ENCODE measurements around the gene AZU1. TPM values are rescaled to one million over a fixed set of nuclear protein-coding genes. Genes with fewer than 3 reads are reported as not detected.

The AZU1 gene
- total RNA-seq, 2 donors from 2014 or later: 2.5 to 3.7 TPM

GRCh38 chr19:821231-821824 is 6.3 kb upstream of the AZU1 start:
- Mint-ChIP-seq H3K4me3 (peak overlapping the region; percentile 63), H3K27me3 (ENCODE audit: insufficient read depth) (no peaks in the 10 kb centered on the region), H3K27ac (no peak overlapping the region), H3K9me3 (no peaks in the 10 kb centered on the region), H3K36me3 (ENCODE audit: low read depth) (peaks cover 8% of the 10 kb centered on the region), H3K4me1 (peaks cover 3% of the 10 kb centered on the region)
- no peaks in the 10 kb centered on the region for H3K9me3 ChIP-seq (ENCODE audit: control insufficient read depth, low read length)
- H3K27ac ChIP-seq (ENCODE audit: low read depth, low read length): peak overlapping the region; percentile 85
- no peaks in the 10 kb centered on the region for H3K4me1 ChIP-seq (ENCODE audit: control insufficient read depth, insufficient read depth, low read length)
- peak overlapping the region; percentile 53 for H3K9ac ChIP-seq (ENCODE audit: extremely low read depth, low read length, poor library complexity, severe bottlenecking)
- peak overlapping the region; percentile 60 for H3K4me3 ChIP-seq (ENCODE audit: low read length)
- WGBS, 2 experiments (ENCODE audit: insufficient coverage in 1 of 2, insufficient read length in 1 of 2): 0% methylated on average over 5 to 53 of the region's 64 CpGs
- peak; percentile 83 for DNase-seq
- H3K36me3 ChIP-seq (ENCODE audit: control insufficient read depth, insufficient read depth, low read length): no peaks in the 10 kb centered on the region
- no peaks in the 10 kb centered on the region for H3K27me3 ChIP-seq (ENCODE audit: control insufficient read depth, insufficient read depth, low read length, poor library complexity, severe bottlenecking)
- no peak for TF ChIP-seq CTCF (conservative IDR thresholded peaks at IDR 0.05)

GRCh38 chr19:821825-822503 is 5.7 kb upstream of the AZU1 start, which contains the start of gene PLPPR3:
Gene PLPPR3, minus strand, starts transcription at chr19:821955. Its CDS starts 396 bp downstream, at chr19:821559.
- Histone ChIP-seq H3K4me1 (ENCODE audit: control insufficient read depth, insufficient read depth, low read length) (no peaks in the 10 kb centered on the region), H3K27ac (ENCODE audit: low read depth, low read length) (peak within 1 kb of the TSS; percentile 85), H3K27me3 (ENCODE audit: control insufficient read depth, insufficient read depth, low read length, poor library complexity, severe bottlenecking) (no peaks in the 10 kb centered on the region), H3K4me3 (ENCODE audit: low read length) (peak within 1 kb of the TSS; percentile 80), H3K9ac (ENCODE audit: extremely low read depth, low read length, poor library complexity, severe bottlenecking) (peak within 1 kb of the TSS; percentile 53), H3K36me3 (ENCODE audit: control insufficient read depth, insufficient read depth, low read length) (no peaks in the 10 kb centered on the region), H3K9me3 (ENCODE audit: control insufficient read depth, low read length) (no peaks in the 10 kb centered on the region)
- Mint-ChIP-seq H3K27ac (no peak within 1 kb of the TSS), H3K4me1 (peaks cover 3% of the 10 kb centered on the region), H3K36me3 (ENCODE audit: low read depth) (peaks cover 3% of the 10 kb centered on the region), H3K9me3 (no peaks in the 10 kb centered on the region), H3K4me3 (peak within 1 kb of the TSS; percentile 63), H3K27me3 (ENCODE audit: insufficient read depth) (no peaks in the 10 kb centered on the region)
- no peak for TF ChIP-seq CTCF (conservative IDR thresholded peaks at IDR 0.05)
- WGBS, 2 experiments (ENCODE audit: insufficient coverage in 1 of 2, insufficient read length in 1 of 2): 0% methylated on average over 52 of the region's 86 CpGs; no CpG with 5 or more reads in 1 of the 2 experiments
- peak; percentile 88 for DNase-seq

DNA sequence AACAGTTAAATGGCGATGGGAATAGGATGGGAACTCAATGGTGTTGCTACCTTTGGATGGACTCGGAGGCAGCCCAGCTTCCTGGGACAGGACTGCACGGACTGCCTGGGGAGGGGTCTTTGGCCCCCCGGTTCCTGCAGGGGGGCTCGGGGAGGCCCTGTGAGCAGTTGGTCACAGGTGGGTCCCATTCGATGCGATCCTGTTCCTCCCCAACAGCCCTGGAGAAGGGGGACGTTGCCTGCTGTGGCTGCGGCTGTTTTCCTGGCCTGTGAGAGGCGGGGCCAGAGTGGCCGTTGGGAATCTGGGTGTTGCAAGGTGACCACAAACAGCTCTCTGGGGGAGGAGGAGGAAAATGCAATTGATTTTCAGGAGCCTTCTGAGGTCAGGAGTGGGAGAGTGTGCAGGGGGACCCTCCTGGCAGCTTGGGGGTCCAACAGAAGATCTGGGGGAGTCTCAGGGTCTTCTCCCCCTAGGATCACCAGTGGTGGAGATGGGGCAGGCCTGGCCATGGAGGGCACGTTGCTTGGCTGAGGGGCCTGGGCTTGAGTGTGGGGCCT is 4.0 kb upstream of the AZU1 start:
- peak; percentile 76 for DNase-seq
- H3K4me3 Mint-ChIP-seq: peak overlapping the region; percentile 63

More for the DNA sequence above, 4.0 kb upstream of the AZU1 start:
- Histone ChIP-seq H3K9ac (ENCODE audit: extremely low read depth, low read length, poor library complexity, severe bottlenecking) (no peak overlapping the region), H3K27me3 (ENCODE audit: control insufficient read depth, insufficient read depth, low read length, poor library complexity, severe bottlenecking) (no peaks in the 10 kb centered on the region), H3K27ac (ENCODE audit: low read depth, low read length) (no peak overlapping the region), H3K9me3 (ENCODE audit: control insufficient read depth, low read length) (no peaks in the 10 kb centered on the region), H3K36me3 (ENCODE audit: control insufficient read depth, insufficient read depth, low read length) (no peaks in the 10 kb centered on the region), H3K4me1 (ENCODE audit: control insufficient read depth, insufficient read depth, low read length) (no peaks in the 10 kb centered on the region), H3K4me3 (ENCODE audit: low read length) (no peak overlapping the region)
- H3K36me3 Mint-ChIP-seq (ENCODE audit: low read depth): no peaks in the 10 kb centered on the region
- H3K27ac Mint-ChIP-seq: peak overlapping the region; percentile 63
- no peaks in the 10 kb centered on the region for H3K9me3 Mint-ChIP-seq
- no peak for TF ChIP-seq CTCF (conservative IDR thresholded peaks at IDR 0.05)
- WGBS, 2 experiments (ENCODE audit: insufficient coverage in 1 of 2, insufficient read length in 1 of 2): 64 to 78% methylated on average over 7 to 12 of the region's 12 CpGs
- H3K27me3 Mint-ChIP-seq (ENCODE audit: insufficient read depth): no peaks in the 10 kb centered on the region
- H3K4me1 Mint-ChIP-seq: peaks cover 3% of the 10 kb centered on the region

Measured in endodermal cell (in vitro differentiated cells).